Epithelial cell of esophagus (primary cell): ENCODE data around the gene RPRD2.
A peak's percentile ranks its signal among the peaks of the same experiment; 100 is the strongest.

Source experiments
- DNase-seq: peaks from one replicate; pipeline ENCODE4 v3.0.0; 2010; ENCODE audit warnings: low read depth
- H3K4me3 ChIP-seq: 2 replicates; pipeline ENCODE4 v1.5.1; 2011; ENCODE audit warnings: mild to moderate bottlenecking, low read length, control low read depth
- TF ChIP-seq, protein P1 (sequence below): IDR thresholded peaks from 2 replicates; pipeline ENCODE4 v1.5.1; 2011; ENCODE audit warnings: low read depth, mild to moderate bottlenecking, low read length, control low read depth, inconsistent platforms; ENCODE audit not compliant: insufficient read depth; ENCODE audit errors: missing control alignments

RPRD2 gene

DNA sequence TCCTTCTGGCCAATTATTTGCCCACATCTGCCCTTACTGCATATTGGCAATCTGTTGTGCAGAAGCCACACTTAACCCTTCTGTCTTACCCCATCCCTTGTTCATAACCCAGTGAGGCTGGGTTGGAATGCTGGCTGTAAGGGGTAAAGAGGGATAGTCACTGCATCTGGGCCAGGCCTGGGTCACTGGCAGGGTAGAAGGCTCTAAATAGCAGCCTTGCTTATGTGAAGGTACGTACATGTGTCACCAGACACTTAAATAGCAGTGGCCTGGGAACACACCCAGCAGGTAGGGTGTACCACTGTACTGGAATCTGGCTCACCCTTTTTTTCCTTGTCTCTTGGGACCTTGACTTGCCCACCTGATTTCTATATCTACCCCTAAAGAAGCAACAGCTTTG is 113.4 kb downstream of the RPRD2 start:
- DNase-seq: peak; percentile 64
- H3K4me3 ChIP-seq: no peak overlapping the region
- TF ChIP-seq, protein P1, sequence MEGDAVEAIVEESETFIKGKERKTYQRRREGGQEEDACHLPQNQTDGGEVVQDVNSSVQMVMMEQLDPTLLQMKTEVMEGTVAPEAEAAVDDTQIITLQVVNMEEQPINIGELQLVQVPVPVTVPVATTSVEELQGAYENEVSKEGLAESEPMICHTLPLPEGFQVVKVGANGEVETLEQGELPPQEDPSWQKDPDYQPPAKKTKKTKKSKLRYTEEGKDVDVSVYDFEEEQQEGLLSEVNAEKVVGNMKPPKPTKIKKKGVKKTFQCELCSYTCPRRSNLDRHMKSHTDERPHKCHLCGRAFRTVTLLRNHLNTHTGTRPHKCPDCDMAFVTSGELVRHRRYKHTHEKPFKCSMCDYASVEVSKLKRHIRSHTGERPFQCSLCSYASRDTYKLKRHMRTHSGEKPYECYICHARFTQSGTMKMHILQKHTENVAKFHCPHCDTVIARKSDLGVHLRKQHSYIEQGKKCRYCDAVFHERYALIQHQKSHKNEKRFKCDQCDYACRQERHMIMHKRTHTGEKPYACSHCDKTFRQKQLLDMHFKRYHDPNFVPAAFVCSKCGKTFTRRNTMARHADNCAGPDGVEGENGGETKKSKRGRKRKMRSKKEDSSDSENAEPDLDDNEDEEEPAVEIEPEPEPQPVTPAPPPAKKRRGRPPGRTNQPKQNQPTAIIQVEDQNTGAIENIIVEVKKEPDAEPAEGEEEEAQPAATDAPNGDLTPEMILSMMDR: no peak

DNA sequence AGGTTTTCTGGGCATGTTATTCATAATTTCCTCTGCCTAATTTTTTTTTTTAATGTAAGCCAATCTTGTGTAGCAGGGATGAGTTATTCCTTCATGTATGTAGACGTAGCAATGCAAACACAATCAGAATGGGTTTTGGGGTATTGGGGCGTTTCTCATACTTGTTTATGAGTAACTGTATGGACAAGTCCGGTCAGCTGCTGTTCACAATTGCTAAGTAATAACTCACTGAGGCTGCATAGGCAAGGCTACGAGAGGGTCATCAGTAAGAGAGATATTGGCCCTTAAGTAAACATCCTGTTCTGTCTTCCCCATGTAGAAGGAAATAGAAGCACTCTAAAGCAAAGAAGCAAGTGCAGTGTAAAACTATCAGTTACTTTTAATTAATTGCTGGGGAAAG is 113.8 kb downstream of the RPRD2 start:
- DNase-seq: peak; percentile 99
- H3K4me3 ChIP-seq: no peak overlapping the region

DNA sequence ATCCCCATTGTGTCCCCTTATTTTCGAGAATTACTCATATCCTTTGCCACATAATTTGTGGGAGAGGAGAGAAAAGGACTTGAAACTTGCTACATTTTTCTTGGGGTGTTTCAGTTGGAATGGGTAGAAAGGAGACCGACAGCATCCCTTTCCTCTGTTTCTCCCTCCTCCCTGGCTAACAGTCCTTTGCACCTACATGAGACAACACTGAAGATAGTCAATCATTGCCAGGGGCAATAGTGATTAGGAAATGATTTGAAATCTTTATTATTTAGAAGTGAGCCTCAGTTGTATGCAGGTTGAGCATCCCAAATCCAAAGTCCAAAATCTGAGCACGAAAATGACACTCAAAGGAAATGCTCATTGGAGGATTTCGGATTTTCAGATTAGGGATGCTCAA is 115.4 kb downstream of the RPRD2 start:
- no peak overlapping the region for H3K4me3 ChIP-seq
- DNase-seq: no peak
- TF ChIP-seq, protein P1: no peak

More for the DNA sequence above, 113.8 kb downstream of the RPRD2 start:
- TF ChIP-seq, protein P1: no peak

DNA sequence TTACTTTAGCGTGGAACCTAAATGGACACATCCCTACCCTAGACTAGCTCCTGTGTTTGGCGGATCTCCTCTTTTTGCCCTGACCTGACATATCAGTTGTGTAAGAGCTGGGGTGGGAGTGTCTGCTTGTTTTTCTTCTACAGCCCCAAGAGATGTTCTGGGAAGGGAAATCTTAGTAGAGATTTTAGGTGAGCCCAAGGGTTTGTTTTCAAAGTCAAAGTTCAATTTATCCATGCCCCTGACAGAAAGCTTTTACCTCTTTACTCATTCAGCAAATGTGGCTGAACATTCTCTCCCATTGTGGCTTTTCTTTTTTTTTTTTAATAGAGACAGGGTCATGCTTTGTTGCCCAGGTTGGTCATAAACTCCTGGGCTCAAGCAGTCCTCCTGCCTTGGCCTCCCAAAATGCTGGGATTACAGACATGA is 116.0 kb downstream of the RPRD2 start:
- peak; percentile 19 for DNase-seq
- no peak overlapping the region for H3K4me3 ChIP-seq
- TF ChIP-seq, protein P1: no peak

DNA sequence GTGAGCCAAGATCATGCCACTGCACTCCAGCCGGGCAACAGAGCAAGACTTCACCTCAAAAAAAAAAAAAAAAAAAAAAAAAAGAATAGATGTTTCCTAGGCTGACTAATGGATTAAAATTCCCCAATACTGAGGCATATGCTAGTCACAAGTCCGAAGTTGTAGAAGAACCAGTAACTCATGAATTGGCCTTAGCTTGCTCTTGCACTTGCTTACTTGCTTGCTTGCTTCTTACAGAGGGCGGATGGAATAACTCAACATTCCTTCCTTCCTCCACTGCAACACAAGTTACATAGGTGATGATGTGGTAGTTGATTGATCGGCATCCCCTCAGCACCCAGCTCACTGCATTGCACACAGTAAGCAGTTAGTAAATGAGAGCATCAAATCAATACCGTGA is 120.5 kb downstream of the RPRD2 start:
- no peak overlapping the region for H3K4me3 ChIP-seq
- DNase-seq: peak; percentile 93
- TF ChIP-seq, protein P1: no peak

DNA sequence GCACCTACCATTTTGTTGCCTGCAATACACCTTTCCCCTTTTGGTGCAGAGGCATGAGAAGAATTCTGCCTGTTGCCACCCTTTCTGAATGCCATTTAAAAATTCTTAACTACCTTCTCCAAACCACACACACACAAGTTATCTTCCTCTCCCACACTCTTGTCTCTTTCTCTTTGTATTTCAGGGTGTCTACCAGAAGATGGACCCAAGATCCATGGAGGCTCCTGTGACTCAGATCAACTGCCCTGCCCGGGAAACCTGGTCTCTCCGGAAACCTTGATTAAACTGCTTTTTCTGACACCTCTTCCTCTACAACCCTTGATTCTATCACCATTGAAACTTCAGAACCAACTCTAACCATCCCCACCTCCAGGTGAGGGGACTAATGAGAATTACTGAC is 120.9 kb downstream of the RPRD2 start:
- DNase-seq: peak; percentile 63
- TF ChIP-seq, protein P1: peak; percentile 51
- no peak overlapping the region for H3K4me3 ChIP-seq

DNA sequence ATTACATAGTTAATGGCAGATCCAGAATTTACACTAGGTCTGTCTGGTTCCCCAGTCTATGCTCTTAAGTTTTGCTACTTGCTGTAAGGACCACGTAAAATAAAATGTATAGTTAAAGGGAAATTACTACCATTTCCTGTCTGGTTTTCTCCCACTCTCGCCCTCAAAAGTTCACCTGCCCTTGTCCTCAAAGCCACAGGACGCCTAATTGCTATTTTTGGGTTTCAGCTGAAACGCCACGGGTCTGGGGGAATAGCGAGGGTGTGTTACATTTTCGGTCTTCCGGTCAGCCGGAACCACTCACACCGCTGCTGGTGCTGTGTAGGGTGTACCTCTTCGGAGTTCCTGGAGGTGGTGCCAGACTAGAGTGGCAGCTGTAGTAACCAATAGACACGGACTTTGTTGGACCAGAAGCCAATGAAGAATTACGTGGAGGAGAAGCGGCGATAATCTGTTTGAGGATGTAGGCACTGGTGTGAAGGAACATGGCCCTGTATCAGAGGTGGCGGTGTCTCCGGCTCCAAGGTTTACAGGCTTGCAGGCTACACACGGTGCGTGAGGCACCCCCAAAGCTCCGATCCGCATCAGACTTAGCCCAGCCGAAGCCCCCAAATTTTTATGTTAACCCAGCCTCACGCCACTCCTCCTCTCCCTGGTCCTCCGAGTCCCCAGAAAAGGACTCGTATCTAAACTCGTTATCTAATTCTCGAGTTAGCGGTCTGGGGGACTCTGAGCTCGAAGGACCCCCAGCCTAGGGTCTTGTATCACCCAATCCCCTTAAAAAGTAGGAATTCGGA is 123.2 kb downstream of the RPRD2 start, which contains the start of gene TARS2:
TSS of gene TARS2 (plus strand) at position 454 of the 797 bp plus-strand sequence. CDS start at position 486, 32 bp downstream.
- TF ChIP-seq, protein P1: peak; percentile 44
- peak within 1 kb of the TSS; percentile 86 for H3K4me3 ChIP-seq
- peak; percentile 98 for DNase-seq
